GM23338 (cell line): ENCODE measurements around the gene RAPGEF4. TPM values are rescaled to one million over a fixed set of nuclear protein-coding genes. Genes with fewer than 3 reads are reported as not detected.

Experiments
- ATAC-seq: fragments of 200-7000 bp; cut with Tn5 transposase; 3 replicates; pipeline ENCODE4 v1.9.1; 2020
- DNase-seq: peaks from one replicate; pipeline ENCODE4 v3.0.0-alpha.2; 2015; ENCODE audit warnings: low spot score
- H2AFZ ChIP-seq: fragments of 200-600 bp; sonication (generic); 2 replicates; pipeline ENCODE4 v1.8.0; 2016; ENCODE audit warnings: antibody characterized with exemption, mild to moderate bottlenecking, moderate library complexity
- H3F3A ChIP-seq: fragments of 200-600 bp; sonication (generic); replicated peaks from 2 replicates; pipeline ENCODE4 v1.8.0; 2017; ENCODE audit warnings: antibody characterized with exemption, mixed run types, low read depth
- H3K27ac ChIP-seq: fragments of 200-600 bp; sonication (generic); 2 replicates; pipeline ENCODE4 v1.6.1; 2016; ENCODE audit warnings: low read depth
- H3K27me3 ChIP-seq: fragments of 200-600 bp; sonication (generic); 2 replicates; pipeline ENCODE4 v1.8.0; 2016; ENCODE audit warnings: mild to moderate bottlenecking, mixed run types, moderate library complexity; ENCODE audit not compliant: insufficient read depth
- H3K36me3 ChIP-seq: fragments of 200-600 bp; sonication (generic); 2 replicates; pipeline ENCODE4 v1.8.0; 2016; ENCODE audit warnings: mild to moderate bottlenecking; ENCODE audit not compliant: insufficient read depth
- H3K4me1 ChIP-seq: fragments of 200-600 bp; sonication (generic); 2 replicates; pipeline ENCODE4 v1.8.0; 2016; ENCODE audit warnings: mild to moderate bottlenecking, moderate library complexity; ENCODE audit not compliant: insufficient read depth
- H3K4me2 ChIP-seq: fragments of 200-600 bp; sonication (generic); 2 replicates; pipeline ENCODE4 v1.7.1; 2017; ENCODE audit warnings: mixed run types
- H3K4me3 ChIP-seq: fragments of 200-600 bp; sonication (generic); 2 replicates; pipeline ENCODE4 v1.6.1; 2016; ENCODE audit warnings: mixed run types
- H3K79me2 ChIP-seq: fragments of 200-600 bp; sonication (generic); replicated peaks from 2 replicates; pipeline ENCODE4 v1.8.0; 2017; ENCODE audit warnings: mild to moderate bottlenecking; ENCODE audit not compliant: insufficient read depth
- H3K9me2 ChIP-seq: fragments of 200-600 bp; sonication (generic); 2 replicates; pipeline ENCODE4 v1.8.0; 2017; ENCODE audit not compliant: insufficient read depth
- H4K20me1 ChIP-seq: fragments of 200-600 bp; sonication (generic); replicated peaks from 2 replicates; pipeline ENCODE4 v1.8.0; 2017; ENCODE audit warnings: mild to moderate bottlenecking; ENCODE audit not compliant: insufficient read depth
- H3K27ac Mint-ChIP-seq: 2 replicates; pipeline ENCODE4 v1.8.0; 2020; ENCODE audit warnings: inconsistent platforms, mild to moderate bottlenecking, moderate library complexity, mixed read lengths
- H3K27me3 Mint-ChIP-seq: 3 replicates; pipeline ENCODE4 v1.8.0; 2022; ENCODE audit warnings: low read depth, mild to moderate bottlenecking, moderate library complexity, mixed read lengths, inconsistent platforms; ENCODE audit not compliant: insufficient read depth, poor library complexity
- H3K36me3 Mint-ChIP-seq: 3 replicates; pipeline ENCODE4 v1.8.0; 2021; ENCODE audit warnings: low read depth, mild to moderate bottlenecking, inconsistent platforms, moderate library complexity, mixed read lengths
- H3K4me1 Mint-ChIP-seq: 3 replicates; pipeline ENCODE4 v1.8.0; 2020; ENCODE audit warnings: mild to moderate bottlenecking, inconsistent platforms, mixed read lengths
- H3K4me3 Mint-ChIP-seq: 3 replicates; pipeline ENCODE4 v1.8.0; 2021; ENCODE audit warnings: moderate library complexity, mild to moderate bottlenecking, inconsistent platforms, mixed read lengths
- H3K9me3 Mint-ChIP-seq: 3 replicates; pipeline ENCODE4 v1.8.0; 2020; ENCODE audit warnings: moderate library complexity, mild to moderate bottlenecking, inconsistent platforms, mixed read lengths
- CREB1 ChIP-seq: fragments of 250-450 bp; sonication (Bioruptor Pico); IDR thresholded peaks from 2 replicates; pipeline ENCODE4 v1.5.0; 2020; ENCODE audit warnings: low read depth, mild to moderate bottlenecking, moderate library complexity
- EZH2 ChIP-seq: fragments of 200-600 bp; sonication (generic); IDR thresholded peaks from one replicate; pipeline ENCODE4 v1.8.0; 2017; ENCODE audit warnings: antibody characterized with exemption, mild to moderate bottlenecking, low read depth; ENCODE audit not compliant: unreplicated experiment
- EZH2phosphoT487 ChIP-seq: fragments of 200-600 bp; sonication (generic); IDR thresholded peaks from one replicate; pipeline ENCODE4 v1.8.1; 2018; ENCODE audit warnings: antibody characterized with exemption; ENCODE audit not compliant: unreplicated experiment
- JUNB ChIP-seq: IDR thresholded peaks from one replicate; pipeline ENCODE4 v1.6.1; 2016; ENCODE audit warnings: antibody characterized with exemption; ENCODE audit not compliant: unreplicated experiment
- NANOG ChIP-seq: IDR thresholded peaks from 2 replicates; pipeline ENCODE4 v1.6.1; 2016; ENCODE audit warnings: antibody characterized with exemption, borderline replicate concordance
- POLR2AphosphoS5 ChIP-seq: IDR thresholded peaks from 2 replicates; pipeline ENCODE4 v1.6.1; 2016; ENCODE audit warnings: antibody characterized with exemption, low read depth
- STAT1 ChIP-seq: IDR thresholded peaks from one replicate; pipeline ENCODE4 v1.6.1; 2016; ENCODE audit warnings: antibody characterized with exemption; ENCODE audit not compliant: unreplicated experiment
- ZNF114 ChIP-seq: fragments of 250-450 bp; sonication (Bioruptor Pico); IDR thresholded peaks from 2 replicates; pipeline ENCODE4 v1.5.0; 2020; ENCODE audit warnings: mild to moderate bottlenecking, moderate library complexity
- ZNF331 ChIP-seq: fragments of 250-450 bp; sonication (Bioruptor Pico); IDR thresholded peaks from 2 replicates; pipeline ENCODE4 v1.5.0; 2020; ENCODE audit warnings: low read depth, mild to moderate bottlenecking, moderate library complexity
- polyA plus RNA-seq: library from polyadenylated mRNA; unstranded; fragments of >200 nt; fragmentation: Nextera tagmentation; extraction: Ambion mirVana; gene quantifications from 2 replicates; pipeline ENCODE4 v1.2.1, GENCODE V29; 2016
- total RNA-seq: library from RNA; depleted of rRNA; stranded (reverse); fragments of >200 nt; shearing (Covaris generic); gene quantifications from 2 replicates; pipeline ENCODE4 v1.2.3, GENCODE V29; 2014
- TF ChIP-seq, protein P1 (sequence below): IDR thresholded peaks from 2 replicates; pipeline ENCODE4 v1.6.1; 2016; ENCODE audit warnings: antibody characterized with exemption
- TF ChIP-seq, protein P2 (sequence below), 2 experiments: fragments of 200-600 bp in 1 of 2; sonication (generic) in 1 of 2; conservative IDR thresholded peaks; 2 replicates each; pipeline versions ENCODE4 v1.5.1 to v1.6.1; 2016 to 2017; ENCODE audit warnings: antibody characterized with exemption in 2 of 2, low read depth in 2 of 2, mild to moderate bottlenecking in 2 of 2, moderate library complexity in 1 of 2
- TF ChIP-seq, protein P3 (sequence below): IDR thresholded peaks from one replicate; pipeline ENCODE4 v1.6.1; 2018; ENCODE audit warnings: antibody characterized with exemption; ENCODE audit not compliant: unreplicated experiment
- TF ChIP-seq, protein P4 (sequence below): fragments of 250-450 bp; sonication (Bioruptor Pico); IDR thresholded peaks from 2 replicates; pipeline ENCODE4 v1.5.0; 2020; ENCODE audit warnings: mild to moderate bottlenecking, moderate library complexity

The RAPGEF4 gene
- total and polyA plus RNA-seq, 2 experiments from 2014 or later, result 1.7 to 4.7 TPM

DNA sequence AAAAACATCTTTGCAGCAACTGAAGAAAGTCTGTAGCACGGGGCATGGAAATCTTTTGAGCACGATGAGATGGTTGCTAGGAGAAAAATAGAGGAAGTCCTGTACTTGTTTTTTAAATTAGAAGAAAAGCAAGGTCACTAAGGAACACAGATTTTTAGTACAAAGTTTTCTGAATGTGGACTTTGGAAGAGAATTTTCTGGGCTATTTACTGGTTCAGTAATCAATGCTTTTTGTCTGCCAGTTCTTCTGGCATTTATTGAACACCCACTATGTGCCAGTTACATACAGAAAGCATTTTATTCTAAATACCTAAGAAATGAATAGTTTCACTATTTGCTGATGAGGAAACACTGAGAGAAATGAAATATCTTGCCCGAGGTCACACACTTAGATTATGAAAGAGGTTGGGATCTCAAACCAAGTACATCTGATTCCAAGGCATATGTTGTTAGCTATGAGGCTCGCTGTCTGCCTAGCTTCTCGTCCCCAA lies 324.4 kb downstream of the RAPGEF4 start:
- ATAC-seq, result no peak
- Mint-ChIP-seq H3K27me3 (peaks cover 4% of the 10 kb centered on the region), H3K4me1 (peaks cover 3% of the 10 kb centered on the region; the same call in 1 of the 3 replicates), H3K9me3 (no peaks in the 10 kb centered on the region; the same call in 2 of the 3 replicates), H3K27ac (no peak overlapping the region), H3K4me3 (no peak overlapping the region), H3K36me3 (no peaks in the 10 kb centered on the region)
- DNase-seq, result no peak
- Histone ChIP-seq H3K27me3 (no peaks in the 10 kb centered on the region), H3K4me1 (no peaks in the 10 kb centered on the region), H2AFZ (no peak overlapping the region), H3K27ac (no peak overlapping the region), H3K4me3 (no peak overlapping the region), H3K4me2 (no peak overlapping the region), H3K36me3 (no peaks in the 10 kb centered on the region), H4K20me1 (no peaks in the 10 kb centered on the region), H3K79me2 (no peaks in the 10 kb centered on the region), H3K9me2 (0 out of 2 replicates have a peak, but pooled peaks cover 3% of the 10 kb centered on the region), H3F3A (no peaks in the 10 kb centered on the region)
- TF ChIP-seq ZNF331 (CRISPR knock-in tag) (no peak), ZNF114 (CRISPR knock-in tag) (no peak), NANOG (no peak), EZH2 (no peak), CREB1 (CRISPR knock-in tag) (no peak), JUNB (no peak), STAT1 (no peak), EZH2phosphoT487 (no peak), POLR2AphosphoS5 (no peak)
- TF ChIP-seq, protein P1, sequence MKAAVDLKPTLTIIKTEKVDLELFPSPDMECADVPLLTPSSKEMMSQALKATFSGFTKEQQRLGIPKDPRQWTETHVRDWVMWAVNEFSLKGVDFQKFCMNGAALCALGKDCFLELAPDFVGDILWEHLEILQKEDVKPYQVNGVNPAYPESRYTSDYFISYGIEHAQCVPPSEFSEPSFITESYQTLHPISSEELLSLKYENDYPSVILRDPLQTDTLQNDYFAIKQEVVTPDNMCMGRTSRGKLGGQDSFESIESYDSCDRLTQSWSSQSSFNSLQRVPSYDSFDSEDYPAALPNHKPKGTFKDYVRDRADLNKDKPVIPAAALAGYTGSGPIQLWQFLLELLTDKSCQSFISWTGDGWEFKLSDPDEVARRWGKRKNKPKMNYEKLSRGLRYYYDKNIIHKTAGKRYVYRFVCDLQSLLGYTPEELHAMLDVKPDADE, result no peak
- TF ChIP-seq, protein P2, sequence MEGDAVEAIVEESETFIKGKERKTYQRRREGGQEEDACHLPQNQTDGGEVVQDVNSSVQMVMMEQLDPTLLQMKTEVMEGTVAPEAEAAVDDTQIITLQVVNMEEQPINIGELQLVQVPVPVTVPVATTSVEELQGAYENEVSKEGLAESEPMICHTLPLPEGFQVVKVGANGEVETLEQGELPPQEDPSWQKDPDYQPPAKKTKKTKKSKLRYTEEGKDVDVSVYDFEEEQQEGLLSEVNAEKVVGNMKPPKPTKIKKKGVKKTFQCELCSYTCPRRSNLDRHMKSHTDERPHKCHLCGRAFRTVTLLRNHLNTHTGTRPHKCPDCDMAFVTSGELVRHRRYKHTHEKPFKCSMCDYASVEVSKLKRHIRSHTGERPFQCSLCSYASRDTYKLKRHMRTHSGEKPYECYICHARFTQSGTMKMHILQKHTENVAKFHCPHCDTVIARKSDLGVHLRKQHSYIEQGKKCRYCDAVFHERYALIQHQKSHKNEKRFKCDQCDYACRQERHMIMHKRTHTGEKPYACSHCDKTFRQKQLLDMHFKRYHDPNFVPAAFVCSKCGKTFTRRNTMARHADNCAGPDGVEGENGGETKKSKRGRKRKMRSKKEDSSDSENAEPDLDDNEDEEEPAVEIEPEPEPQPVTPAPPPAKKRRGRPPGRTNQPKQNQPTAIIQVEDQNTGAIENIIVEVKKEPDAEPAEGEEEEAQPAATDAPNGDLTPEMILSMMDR (conservative IDR thresholded peaks at IDR 0.05; ENCODE audit: low read depth in 2 of 2), result no peak
- TF ChIP-seq, protein P3, sequence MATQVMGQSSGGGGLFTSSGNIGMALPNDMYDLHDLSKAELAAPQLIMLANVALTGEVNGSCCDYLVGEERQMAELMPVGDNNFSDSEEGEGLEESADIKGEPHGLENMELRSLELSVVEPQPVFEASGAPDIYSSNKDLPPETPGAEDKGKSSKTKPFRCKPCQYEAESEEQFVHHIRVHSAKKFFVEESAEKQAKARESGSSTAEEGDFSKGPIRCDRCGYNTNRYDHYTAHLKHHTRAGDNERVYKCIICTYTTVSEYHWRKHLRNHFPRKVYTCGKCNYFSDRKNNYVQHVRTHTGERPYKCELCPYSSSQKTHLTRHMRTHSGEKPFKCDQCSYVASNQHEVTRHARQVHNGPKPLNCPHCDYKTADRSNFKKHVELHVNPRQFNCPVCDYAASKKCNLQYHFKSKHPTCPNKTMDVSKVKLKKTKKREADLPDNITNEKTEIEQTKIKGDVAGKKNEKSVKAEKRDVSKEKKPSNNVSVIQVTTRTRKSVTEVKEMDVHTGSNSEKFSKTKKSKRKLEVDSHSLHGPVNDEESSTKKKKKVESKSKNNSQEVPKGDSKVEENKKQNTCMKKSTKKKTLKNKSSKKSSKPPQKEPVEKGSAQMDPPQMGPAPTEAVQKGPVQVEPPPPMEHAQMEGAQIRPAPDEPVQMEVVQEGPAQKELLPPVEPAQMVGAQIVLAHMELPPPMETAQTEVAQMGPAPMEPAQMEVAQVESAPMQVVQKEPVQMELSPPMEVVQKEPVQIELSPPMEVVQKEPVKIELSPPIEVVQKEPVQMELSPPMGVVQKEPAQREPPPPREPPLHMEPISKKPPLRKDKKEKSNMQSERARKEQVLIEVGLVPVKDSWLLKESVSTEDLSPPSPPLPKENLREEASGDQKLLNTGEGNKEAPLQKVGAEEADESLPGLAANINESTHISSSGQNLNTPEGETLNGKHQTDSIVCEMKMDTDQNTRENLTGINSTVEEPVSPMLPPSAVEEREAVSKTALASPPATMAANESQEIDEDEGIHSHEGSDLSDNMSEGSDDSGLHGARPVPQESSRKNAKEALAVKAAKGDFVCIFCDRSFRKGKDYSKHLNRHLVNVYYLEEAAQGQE, result no peak
- TF ChIP-seq, protein P4, sequence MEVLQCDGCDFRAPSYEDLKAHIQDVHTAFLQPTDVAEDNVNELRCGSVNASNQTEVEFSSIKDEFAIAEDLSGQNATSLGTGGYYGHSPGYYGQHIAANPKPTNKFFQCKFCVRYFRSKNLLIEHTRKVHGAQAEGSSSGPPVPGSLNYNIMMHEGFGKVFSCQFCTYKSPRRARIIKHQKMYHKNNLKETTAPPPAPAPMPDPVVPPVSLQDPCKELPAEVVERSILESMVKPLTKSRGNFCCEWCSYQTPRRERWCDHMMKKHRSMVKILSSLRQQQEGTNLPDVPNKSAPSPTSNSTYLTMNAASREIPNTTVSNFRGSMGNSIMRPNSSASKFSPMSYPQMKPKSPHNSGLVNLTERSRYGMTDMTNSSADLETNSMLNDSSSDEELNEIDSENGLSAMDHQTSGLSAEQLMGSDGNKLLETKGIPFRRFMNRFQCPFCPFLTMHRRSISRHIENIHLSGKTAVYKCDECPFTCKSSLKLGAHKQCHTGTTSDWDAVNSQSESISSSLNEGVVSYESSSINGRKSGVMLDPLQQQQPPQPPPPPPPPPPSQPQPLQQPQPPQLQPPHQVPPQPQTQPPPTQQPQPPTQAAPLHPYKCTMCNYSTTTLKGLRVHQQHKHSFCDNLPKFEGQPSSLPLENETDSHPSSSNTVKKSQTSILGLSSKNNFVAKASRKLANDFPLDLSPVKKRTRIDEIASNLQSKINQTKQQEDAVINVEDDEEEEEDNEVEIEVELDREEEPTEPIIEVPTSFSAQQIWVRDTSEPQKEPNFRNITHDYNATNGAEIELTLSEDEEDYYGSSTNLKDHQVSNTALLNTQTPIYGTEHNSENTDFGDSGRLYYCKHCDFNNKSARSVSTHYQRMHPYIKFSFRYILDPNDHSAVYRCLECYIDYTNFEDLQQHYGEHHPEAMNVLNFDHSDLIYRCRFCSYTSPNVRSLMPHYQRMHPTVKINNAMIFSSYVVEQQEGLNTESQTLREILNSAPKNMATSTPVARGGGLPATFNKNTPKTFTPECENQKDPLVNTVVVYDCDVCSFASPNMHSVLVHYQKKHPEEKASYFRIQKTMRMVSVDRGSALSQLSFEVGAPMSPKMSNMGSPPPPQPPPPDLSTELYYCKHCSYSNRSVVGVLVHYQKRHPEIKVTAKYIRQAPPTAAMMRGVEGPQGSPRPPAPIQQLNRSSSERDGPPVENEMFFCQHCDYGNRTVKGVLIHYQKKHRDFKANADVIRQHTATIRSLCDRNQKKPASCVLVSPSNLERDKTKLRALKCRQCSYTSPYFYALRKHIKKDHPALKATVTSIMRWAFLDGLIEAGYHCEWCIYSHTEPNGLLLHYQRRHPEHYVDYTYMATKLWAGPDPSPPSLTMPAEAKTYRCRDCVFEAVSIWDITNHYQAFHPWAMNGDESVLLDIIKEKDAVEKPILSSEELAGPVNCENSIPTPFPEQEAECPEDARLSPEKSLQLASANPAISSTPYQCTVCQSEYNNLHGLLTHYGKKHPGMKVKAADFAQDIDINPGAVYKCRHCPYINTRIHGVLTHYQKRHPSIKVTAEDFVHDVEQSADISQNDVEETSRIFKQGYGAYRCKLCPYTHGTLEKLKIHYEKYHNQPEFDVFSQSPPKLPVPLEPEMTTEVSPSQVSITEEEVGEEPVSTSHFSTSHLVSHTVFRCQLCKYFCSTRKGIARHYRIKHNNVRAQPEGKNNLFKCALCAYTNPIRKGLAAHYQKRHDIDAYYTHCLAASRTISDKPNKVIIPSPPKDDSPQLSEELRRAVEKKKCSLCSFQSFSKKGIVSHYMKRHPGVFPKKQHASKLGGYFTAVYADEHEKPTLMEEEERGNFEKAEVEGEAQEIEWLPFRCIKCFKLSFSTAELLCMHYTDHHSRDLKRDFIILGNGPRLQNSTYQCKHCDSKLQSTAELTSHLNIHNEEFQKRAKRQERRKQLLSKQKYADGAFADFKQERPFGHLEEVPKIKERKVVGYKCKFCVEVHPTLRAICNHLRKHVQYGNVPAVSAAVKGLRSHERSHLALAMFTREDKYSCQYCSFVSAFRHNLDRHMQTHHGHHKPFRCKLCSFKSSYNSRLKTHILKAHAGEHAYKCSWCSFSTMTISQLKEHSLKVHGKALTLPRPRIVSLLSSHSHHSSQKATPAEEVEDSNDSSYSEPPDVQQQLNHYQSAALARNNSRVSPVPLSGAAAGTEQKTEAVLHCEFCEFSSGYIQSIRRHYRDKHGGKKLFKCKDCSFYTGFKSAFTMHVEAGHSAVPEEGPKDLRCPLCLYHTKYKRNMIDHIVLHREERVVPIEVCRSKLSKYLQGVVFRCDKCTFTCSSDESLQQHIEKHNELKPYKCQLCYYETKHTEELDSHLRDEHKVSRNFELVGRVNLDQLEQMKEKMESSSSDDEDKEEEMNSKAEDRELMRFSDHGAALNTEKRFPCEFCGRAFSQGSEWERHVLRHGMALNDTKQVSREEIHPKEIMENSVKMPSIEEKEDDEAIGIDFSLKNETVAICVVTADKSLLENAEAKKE (CRISPR knock-in tag), result no peak
